Hepatocyte (in vitro differentiated cells): Measurements from ENCODE around the gene CDK6.

Experiments
- EZH2 ChIP-seq: fragments of 200-600 bp; sonication (generic); IDR thresholded peaks from 2 replicates; pipeline ENCODE4 v1.6.1; 2016; ENCODE audit warnings: antibody characterized with exemption, mild to moderate bottlenecking, borderline replicate concordance
- EZH2phosphoT487 ChIP-seq: fragments of 200-600 bp; sonication (generic); IDR thresholded peaks from one replicate; pipeline ENCODE4 v1.6.1; 2018; ENCODE audit warnings: antibody characterized with exemption, mild to moderate bottlenecking, low read depth, moderate library complexity; ENCODE audit not compliant: unreplicated experiment, severe bottlenecking
- TF ChIP-seq, protein P1 (sequence below): fragments of 200-600 bp; sonication (generic); IDR thresholded peaks from 2 replicates; pipeline ENCODE4 v1.5.1; 2016; ENCODE audit warnings: antibody characterized with exemption, mild to moderate bottlenecking; ENCODE audit not compliant: poor library complexity

DNA sequence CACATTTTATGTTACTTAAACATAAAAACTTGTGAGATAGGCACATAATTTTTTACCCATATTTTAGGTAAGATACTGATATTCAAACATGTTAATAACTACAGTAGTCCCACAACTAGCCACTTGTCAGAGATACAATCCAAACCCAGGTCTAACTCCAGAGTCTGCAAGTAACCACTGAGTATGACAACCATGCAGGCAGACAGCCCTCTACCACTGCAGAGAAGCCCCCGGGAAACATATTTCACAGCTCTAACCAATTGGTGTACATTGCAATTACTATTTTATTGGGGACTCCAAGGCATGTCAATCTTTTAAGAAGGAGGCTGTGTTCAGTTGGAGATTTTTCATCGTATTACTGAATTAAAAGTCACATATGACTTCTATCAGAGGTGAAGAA lies 139.0 kb downstream of the CDK6 start:
- TF ChIP-seq, protein P1, sequence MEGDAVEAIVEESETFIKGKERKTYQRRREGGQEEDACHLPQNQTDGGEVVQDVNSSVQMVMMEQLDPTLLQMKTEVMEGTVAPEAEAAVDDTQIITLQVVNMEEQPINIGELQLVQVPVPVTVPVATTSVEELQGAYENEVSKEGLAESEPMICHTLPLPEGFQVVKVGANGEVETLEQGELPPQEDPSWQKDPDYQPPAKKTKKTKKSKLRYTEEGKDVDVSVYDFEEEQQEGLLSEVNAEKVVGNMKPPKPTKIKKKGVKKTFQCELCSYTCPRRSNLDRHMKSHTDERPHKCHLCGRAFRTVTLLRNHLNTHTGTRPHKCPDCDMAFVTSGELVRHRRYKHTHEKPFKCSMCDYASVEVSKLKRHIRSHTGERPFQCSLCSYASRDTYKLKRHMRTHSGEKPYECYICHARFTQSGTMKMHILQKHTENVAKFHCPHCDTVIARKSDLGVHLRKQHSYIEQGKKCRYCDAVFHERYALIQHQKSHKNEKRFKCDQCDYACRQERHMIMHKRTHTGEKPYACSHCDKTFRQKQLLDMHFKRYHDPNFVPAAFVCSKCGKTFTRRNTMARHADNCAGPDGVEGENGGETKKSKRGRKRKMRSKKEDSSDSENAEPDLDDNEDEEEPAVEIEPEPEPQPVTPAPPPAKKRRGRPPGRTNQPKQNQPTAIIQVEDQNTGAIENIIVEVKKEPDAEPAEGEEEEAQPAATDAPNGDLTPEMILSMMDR, result no peak
- TF ChIP-seq EZH2phosphoT487 (no peak), EZH2 (no peak)
